ENCODE data around the gene LMF1. TPM values are rescaled to one million over a fixed set of nuclear protein-coding genes. Genes with fewer than 3 reads are reported as not detected.

The LMF1 gene
- total RNA-seq, 1 experiment from 2014 or later = 12.8 TPM

GRCh38 chr16:841455-842060, 129.2 kb downstream of the LMF1 start:
- Histone ChIP-seq H3K9ac (ENCODE audit: low read length) (no peak overlapping the region), H3K9me2 (ENCODE audit: insufficient read depth) (no peaks in the 10 kb centered on the region), H2AFZ (ENCODE audit: low read depth, low read length, poor library complexity, severe bottlenecking) (no peak overlapping the region), H3K27me3 (ENCODE audit: insufficient read depth, low read length) (no peaks in the 10 kb centered on the region), H3K4me2 (ENCODE audit: low read length) (no peak overlapping the region), H3K4me1 (ENCODE audit: control insufficient read depth in 1 of 2, insufficient read depth in 2 of 2, low read length in 2 of 2) (no peaks in the 10 kb centered on the region), H3K79me2 (ENCODE audit: insufficient read depth, low read length) (no peaks in the 10 kb centered on the region), H3K27ac (ENCODE audit: low read depth, low read length) (no peak overlapping the region), H4K20me1 (ENCODE audit: insufficient read depth) (no peaks in the 10 kb centered on the region), H3K4me3 (replicated peaks in 1 of 2; ENCODE audit: low read depth in 1 of 2, low read length in 2 of 2) (no peak overlapping the region), H3K9me3 (ENCODE audit: control insufficient read depth in 1 of 2, insufficient read depth in 1 of 2, low read depth in 1 of 2, low read length in 2 of 2) (peaks cover 0 to 6% of the 10 kb centered on the region in 2 experiments; a peak in 2 of 4 replicates), H3K36me3 (ENCODE audit: control insufficient read depth in 1 of 2, insufficient read depth in 2 of 2, low read length in 2 of 2) (no peaks in the 10 kb centered on the region)
- ChIA-PET POLR2A (no interaction called here), RAD21 (ENCODE audit: low non-redundant PET in 1 of 2, low total read pairs in 2 of 2, uncharacterized antibody in 2 of 2, unreplicated experiment in 2 of 2) (no interaction called here), CTCF (no interaction called here)
- ATAC-seq (no peak), DNase-seq (ENCODE audit: low read depth, low spot score) (no peak)
- intact Hi-C loops (cut with micrococcal nuclease) = no loop called here
- TF ChIP-seq REST (IDR thresholded peaks at IDR 0.05; ENCODE audit: low read depth) = no peak
- TF ChIP-seq CBX3 (IDR thresholded peaks at IDR 0.05; ENCODE audit: low read depth) = no peak
- no peak for TF ChIP-seq CTCF (IDR thresholded peaks at IDR 0.05 in 2 of 3, conservative IDR thresholded peaks at IDR 0.05 in 1 of 3; ENCODE audit: borderline replicate concordance in 1 of 3, insufficient read depth in 1 of 3, low read depth in 2 of 3, low read length in 2 of 3)
- no peak for TF ChIP-seq JUND (IDR thresholded peaks at IDR 0.05)
- no peak for TF ChIP-seq SRF (IDR thresholded peaks at IDR 0.05; ENCODE audit: low read depth)
- no peak for TF ChIP-seq EZH2phosphoT487 (IDR thresholded peaks at IDR 0.05; ENCODE audit: borderline replicate concordance)
- no peak for TF ChIP-seq TCF7L2 (IDR thresholded peaks at IDR 0.05; ENCODE audit: borderline replicate concordance, extremely low read depth, insufficient read depth, insufficient read length)
- TF ChIP-seq ZBTB33 (IDR thresholded peaks at IDR 0.05; ENCODE audit: extremely low read depth, insufficient replicate concordance, low read length) = no peak
- no peak for TF ChIP-seq FOSL1 (IDR thresholded peaks at IDR 0.05; ENCODE audit: low read depth)
- TF ChIP-seq SIN3A (IDR thresholded peaks at IDR 0.05; ENCODE audit: low read depth) = no peak
- TF ChIP-seq SP1 (IDR thresholded peaks at IDR 0.05; ENCODE audit: low read depth) = no peak
- no peak for TF ChIP-seq RAD21 (IDR thresholded peaks at IDR 0.05; ENCODE audit: low read depth)
- no peak for TF ChIP-seq ATF3 (IDR thresholded peaks at IDR 0.05)
- TF ChIP-seq POLR2AphosphoS5 (IDR thresholded peaks at IDR 0.05; ENCODE audit: low read depth, low read length) = no peak
- TF ChIP-seq ZFX (IDR thresholded peaks at IDR 0.05) = no peak
- no peak for TF ChIP-seq YY1 (IDR thresholded peaks at IDR 0.05; ENCODE audit: extremely low read depth, insufficient replicate concordance, low read depth, low read length)
- no TSS peak for BruUV-seq (replicated peaks)

Data from HCT116 (cell line).